ENCODE data around the gene LMO7. TPM values are rescaled to one million over a fixed set of nuclear protein-coding genes. Genes with fewer than 3 reads are reported as not detected.

The LMO7 gene
- total and polyA plus RNA-seq, 2 donors from 2014 or later = 44.0 to 138 TPM

GRCh38 chr13:75855847-75856246 lies 219.7 kb downstream of the LMO7 start:
- no peaks in the 10 kb centered on the region for H3K4me1 ChIP-seq (ENCODE audit: control insufficient read depth in 2 of 3, insufficient read depth in 2 of 3, low read depth in 1 of 3, low read length in 3 of 3)
- intact Hi-C loops (cut with DNase I) = no loop called here
- no peak for TF ChIP-seq CTCF (IDR thresholded peaks at IDR 0.05; ENCODE audit: borderline replicate concordance, extremely low read depth, insufficient read depth)
- H3K27me3 ChIP-seq (ENCODE audit: control insufficient read depth, insufficient read depth, low read length) = no peaks in the 10 kb centered on the region
- no peak overlapping the region for H3K27ac ChIP-seq (ENCODE audit: low read depth in 2 of 2, low read length in 2 of 2)
- H3K9me3 ChIP-seq (ENCODE audit: control insufficient read depth in 2 of 3, insufficient read depth in 1 of 3, low read length in 3 of 3) = no peaks in the 10 kb centered on the region
- no peak for FAIRE-seq
- H3K36me3 ChIP-seq (ENCODE audit: control insufficient read depth in 2 of 3, insufficient read depth in 3 of 3, low read length in 3 of 3) = peaks cover 2 to 31% (median 14%) of the 10 kb centered on the region in 3 donors
- DNase-seq = no peak
- H3K4me3 ChIP-seq (ENCODE audit: low read length in 3 of 3) = no peak overlapping the region
- H3K9ac ChIP-seq (ENCODE audit: low read length in 3 of 3) = no peak overlapping the region

- Histone ChIP-seq H3K27ac (ENCODE audit: low read depth in 2 of 2, low read length in 2 of 2) (no peak overlapping the region), H3K9ac (ENCODE audit: low read length in 3 of 3) (no peak overlapping the region), H3K36me3 (ENCODE audit: control insufficient read depth in 2 of 3, insufficient read depth in 3 of 3, low read length in 3 of 3) (peaks cover 0 to 24% (median 12%) of the 10 kb centered on the region in 3 donors), H3K4me1 (ENCODE audit: control insufficient read depth in 2 of 3, insufficient read depth in 2 of 3, low read depth in 1 of 3, low read length in 3 of 3) (no peaks in the 10 kb centered on the region), H3K9me3 (ENCODE audit: control insufficient read depth in 2 of 3, insufficient read depth in 1 of 3, low read length in 3 of 3) (no peaks in the 10 kb centered on the region), H3K4me3 (ENCODE audit: low read length in 3 of 3) (no peak overlapping the region), H3K27me3 (ENCODE audit: control insufficient read depth, insufficient read depth, low read length) (no peaks in the 10 kb centered on the region)
- intact Hi-C loops (cut with DNase I) = no loop called here
- FAIRE-seq (no peak), DNase-seq (no peak)
- TF ChIP-seq CTCF (IDR thresholded peaks at IDR 0.05; ENCODE audit: borderline replicate concordance, extremely low read depth, insufficient read depth) = no peak
Observed at GRCh38 chr13:75857291-75857690, 221.2 kb downstream of the LMO7 start.

GRCh38 chr13:75860935-75861334 lies 224.8 kb downstream of the LMO7 start:
- DNase-seq = no peak
- Histone ChIP-seq H3K9ac (ENCODE audit: low read length in 3 of 3) (no peak overlapping the region), H3K27ac (ENCODE audit: low read depth in 2 of 2, low read length in 2 of 2) (no peak overlapping the region), H3K4me3 (ENCODE audit: low read length in 3 of 3) (no peak overlapping the region), H3K27me3 (ENCODE audit: control insufficient read depth, insufficient read depth, low read length) (no peaks in the 10 kb centered on the region), H3K9me3 (ENCODE audit: control insufficient read depth in 2 of 3, insufficient read depth in 1 of 3, low read length in 3 of 3) (no peaks in the 10 kb centered on the region), H3K4me1 (ENCODE audit: control insufficient read depth in 2 of 3, insufficient read depth in 2 of 3, low read depth in 1 of 3, low read length in 3 of 3) (no peaks in the 10 kb centered on the region), H3K36me3 (ENCODE audit: control insufficient read depth in 2 of 3, insufficient read depth in 3 of 3, low read length in 3 of 3) (peaks cover 0 to 9% (median 0%) of the 10 kb centered on the region in 3 donors)
- TF ChIP-seq CTCF (IDR thresholded peaks at IDR 0.05; ENCODE audit: borderline replicate concordance, extremely low read depth, insufficient read depth) = no peak
- intact Hi-C loops (cut with DNase I) = no loop called here
- FAIRE-seq = no peak

GRCh38 chr13:75861786-75862185 lies 225.7 kb downstream of the LMO7 start:
- no peaks in the 10 kb centered on the region for H3K4me1 ChIP-seq (ENCODE audit: control insufficient read depth in 2 of 3, insufficient read depth in 2 of 3, low read depth in 1 of 3, low read length in 3 of 3)
- peaks cover 0 to 9% (median 0%) of the 10 kb centered on the region in 3 donors for H3K36me3 ChIP-seq (ENCODE audit: control insufficient read depth in 2 of 3, insufficient read depth in 3 of 3, low read length in 3 of 3)
- intact Hi-C loops (cut with DNase I) = no loop called here
- no peak overlapping the region for H3K4me3 ChIP-seq (ENCODE audit: low read length in 3 of 3)
- H3K27me3 ChIP-seq (ENCODE audit: control insufficient read depth, insufficient read depth, low read length) = no peaks in the 10 kb centered on the region
- FAIRE-seq = no peak
- H3K9me3 ChIP-seq (ENCODE audit: control insufficient read depth in 2 of 3, insufficient read depth in 1 of 3, low read length in 3 of 3) = no peaks in the 10 kb centered on the region
- DNase-seq = no peak
- H3K27ac ChIP-seq (ENCODE audit: low read depth in 2 of 2, low read length in 2 of 2) = no peak overlapping the region
- TF ChIP-seq CTCF (IDR thresholded peaks at IDR 0.05; ENCODE audit: borderline replicate concordance, extremely low read depth, insufficient read depth) = no peak
- no peak overlapping the region for H3K9ac ChIP-seq (ENCODE audit: low read length in 3 of 3)
